AG04450 (cell line): Measurements from ENCODE around the gene HKDC1. TPM values are rescaled to one million over a fixed set of nuclear protein-coding genes. Genes with fewer than 3 reads are reported as not detected.
"Not testable (repeated sequence)": the region's sequence is repeated elsewhere in the genome, so short reads cannot be mapped to it uniquely, and the experiment has no call there.

Experiments
- CTCF ChIA-PET: fragments of 300-600, 350-600 bp; formaldehyde crosslinking; extraction: SDS; loops from one replicate; lab custom pipeline; 2022; ENCODE audit warnings: antibody characterized with exemption, inconsistent platforms; lab: Charles Lee
- POLR2A ChIA-PET: fragments of 350-600 bp; formaldehyde crosslinking; extraction: SDS; loops from one replicate; lab custom pipeline; 2021; ENCODE audit warnings: antibody characterized with exemption, inconsistent platforms; lab: Yijun Ruan, JAX
- DNase-seq: peaks from one replicate; pipeline ENCODE4 v3.0.0-alpha.2; 2011; ENCODE audit warnings: low read depth, low spot score
- H3K27ac ChIP-seq: one replicate; pipeline ENCODE4 v1.5.1; 2012; ENCODE audit warnings: low read depth, low read length, control low read depth
- H3K27me3 ChIP-seq: one replicate; pipeline ENCODE4 v1.6.0; 2012; ENCODE audit warnings: low read length; ENCODE audit not compliant: control insufficient read depth, insufficient read depth
- H3K4me3 ChIP-seq: 2 replicates; pipeline ENCODE4 v1.5.1; 2011; ENCODE audit warnings: mild to moderate bottlenecking, low read depth, low read length, control low read depth
- H3K9me3 ChIP-seq: 2 replicates; pipeline ENCODE4 v1.5.1; 2012; ENCODE audit warnings: low read length; ENCODE audit not compliant: control insufficient read depth, insufficient read depth
- CTCF ChIP-seq: IDR thresholded peaks from 2 replicates; pipeline ENCODE4 v1.5.1; 2011; ENCODE audit warnings: low read depth, low read length, control low read depth, inconsistent platforms
- polyA plus RNA-seq: library from polyadenylated mRNA; depleted of rRNA; stranded (reverse); fragments of >200 nt; gene quantifications from 2 replicates; pipeline ENCODE4 v1.2.3, GENCODE V29; 2011

HKDC1 gene
- polyA plus RNA-seq, 1 experiment = 0.47 TPM

GRCh38 chr10:69306421-69306820 is 86.3 kb downstream of the HKDC1 start:
- H3K9me3 ChIP-seq = no peaks in the 10 kb centered on the region
- CTCF ChIA-PET = no interaction called here
- H3K27me3 ChIP-seq = peaks cover 11% of the 10 kb centered on the region
- no peak for TF ChIP-seq CTCF
- POLR2A ChIA-PET = interaction anchor here (0.7 kb wide), 1 partner anchor 56 kb away, joined by 3 read pairs; no protein-coding TSS in a partner anchor
- DNase-seq = no peak
- no peak overlapping the region for H3K27ac ChIP-seq
- H3K4me3 ChIP-seq = no peak overlapping the region

- peaks cover 11% of the 10 kb centered on the region for H3K27me3 ChIP-seq
- DNase-seq = no peak
- H3K4me3 ChIP-seq = no peak overlapping the region
- ChIA-PET POLR2A (no interaction called here), CTCF (no interaction called here)
- no peak overlapping the region for H3K27ac ChIP-seq
- no peak for TF ChIP-seq CTCF
- no peaks in the 10 kb centered on the region for H3K9me3 ChIP-seq
Measured at GRCh38 chr10:69307434-69307833, 87.3 kb downstream of the HKDC1 start.

- CTCF ChIA-PET, DNase-seq, H3K4me3 ChIP-seq, H3K27ac ChIP-seq, H3K9me3 ChIP-seq: not testable (repeated sequence)
- H3K27me3 ChIP-seq = peaks cover 11% of the 10 kb centered on the region
- POLR2A ChIA-PET = interaction anchor here (0.7 kb wide), 1 partner anchor 13 kb away, joined by 6 read pairs; no protein-coding TSS in a partner anchor
Measured at GRCh38 chr10:69308304-69308703, 88.2 kb downstream of the HKDC1 start.

- Histone ChIP-seq H3K27ac (no peak overlapping the region), H3K27me3 (peaks cover 8% of the 10 kb centered on the region), H3K9me3 (no peaks in the 10 kb centered on the region), H3K4me3 (no peak overlapping the region)
- no peak for TF ChIP-seq CTCF
- POLR2A ChIA-PET = interaction anchor here (0.5 kb wide), 1 partner anchor 273 kb away, joined by 3 read pairs; no protein-coding TSS in a partner anchor
- CTCF ChIA-PET = no interaction called here
- DNase-seq = no peak
Measured at GRCh38 chr10:69311309-69311708, 91.2 kb downstream of the HKDC1 start.

- H3K27me3 ChIP-seq = no peaks in the 10 kb centered on the region
- no peak overlapping the region for H3K4me3 ChIP-seq
- H3K27ac ChIP-seq = no peak overlapping the region
- CTCF ChIA-PET = no interaction called here
- H3K9me3 ChIP-seq = no peaks in the 10 kb centered on the region
- no peak for TF ChIP-seq CTCF
- no peak for DNase-seq
- POLR2A ChIA-PET = no interaction called here
Measured at GRCh38 chr10:69312528-69312927, 92.4 kb downstream of the HKDC1 start.
